SU-DHL-6 (cell line): ENCODE measurements around the gene PCNX4.

ENCODE experiments used
- H2AFZ ChIP-seq: fragments of 200-600 bp; sonication (generic); 2 replicates; pipeline ENCODE4 v1.6.1; 2014; ENCODE audit warnings: low read depth, mild to moderate bottlenecking, moderate library complexity, mixed read lengths, antibody characterized with exemption, low read length; ENCODE audit not compliant: severe bottlenecking
- H3F3A ChIP-seq: fragments of 200-600 bp; shearing (Covaris generic); 2 replicates; pipeline ENCODE4 v1.6.0; 2016; ENCODE audit warnings: antibody characterized with exemption, mild to moderate bottlenecking; ENCODE audit not compliant: insufficient read depth
- H3K27ac ChIP-seq: fragments of 200-600 bp; sonication (generic); 2 replicates; pipeline ENCODE4 v1.5.1; 2016; ENCODE audit warnings: low read depth, mild to moderate bottlenecking, low read length, moderate library complexity, mixed read lengths
- H3K27me3 ChIP-seq: fragments of 200-600 bp; sonication (generic), shearing (Covaris generic); 2 replicates; pipeline ENCODE4 v1.6.0; 2014; ENCODE audit warnings: mild to moderate bottlenecking, low read length
- H3K36me3 ChIP-seq: fragments of 200-600 bp; sonication (generic); 2 replicates; pipeline ENCODE4 v1.6.1; 2014; ENCODE audit warnings: mild to moderate bottlenecking, low read length, mixed read lengths
- H3K4me2 ChIP-seq: fragments of 300-600, 200-600 bp; shearing (Covaris generic), sonication (generic); 2 replicates; pipeline ENCODE4 v1.6.0; 2014; ENCODE audit warnings: low read length, low read depth, mild to moderate bottlenecking; ENCODE audit not compliant: poor library complexity, severe bottlenecking
- H3K4me3 ChIP-seq: fragments of 200-600 bp; sonication (generic); 2 replicates; pipeline ENCODE4 v1.5.1; 2014; ENCODE audit warnings: antibody characterized with exemption, low read length, mild to moderate bottlenecking, mixed read lengths; ENCODE audit not compliant: insufficient read depth, poor library complexity, severe bottlenecking
- H3K79me2 ChIP-seq: fragments of 200-600 bp; sonication (generic); 2 replicates; pipeline ENCODE4 v1.6.1; 2014; ENCODE audit warnings: mild to moderate bottlenecking, low read length, moderate library complexity; ENCODE audit not compliant: insufficient read depth
- H3K9ac ChIP-seq: fragments of 200-600 bp; sonication (generic); 2 replicates; pipeline ENCODE4 v1.7.0; 2014; ENCODE audit warnings: mild to moderate bottlenecking, low read length
- H3K9me2 ChIP-seq: fragments of 200-600 bp; sonication (generic); replicated peaks from 2 replicates; pipeline ENCODE4 v1.6.1; 2014; ENCODE audit warnings: low read length; ENCODE audit not compliant: insufficient read depth
- H3K9me3 ChIP-seq: fragments of 200-600 bp; sonication (generic); 2 replicates; pipeline ENCODE4 v1.6.1; 2014; ENCODE audit warnings: low read length, mixed read lengths; ENCODE audit not compliant: insufficient read depth
- H4K20me1 ChIP-seq: fragments of 200-600 bp; sonication (generic); 2 replicates; pipeline ENCODE4 v1.6.1; 2014; ENCODE audit warnings: low read depth, mild to moderate bottlenecking, antibody characterized with exemption, low read length, moderate library complexity, mixed read lengths
- CTCF ChIP-seq: fragments of 200-600 bp; sonication (generic); IDR thresholded peaks from one replicate; pipeline ENCODE4 v1.5.1; 2017; ENCODE audit warnings: antibody characterized with exemption, mild to moderate bottlenecking, low read length, moderate library complexity; ENCODE audit not compliant: insufficient read depth, poor library complexity, severe bottlenecking
- EZH2phosphoT487 ChIP-seq: fragments of 200-600 bp; sonication (generic), shearing (Covaris generic); conservative IDR thresholded peaks from 2 replicates; pipeline ENCODE4 v1.6.1; 2018; ENCODE audit warnings: mild to moderate bottlenecking, antibody characterized with exemption, low read length, moderate library complexity, mixed read lengths

Gene PCNX4

GRCh38 chr14:60189923-60190840, 98.5 kb downstream of the PCNX4 start:
- Histone ChIP-seq H3K4me3 (no peak overlapping the region), H3K4me2 (no peak overlapping the region), H4K20me1 (no peaks in the 10 kb centered on the region), H3K27ac (no peak overlapping the region), H3K79me2 (no peaks in the 10 kb centered on the region), H2AFZ (no peak overlapping the region), H3K27me3 (no peaks in the 10 kb centered on the region), H3K9ac (no peak overlapping the region), H3K36me3 (no peaks in the 10 kb centered on the region), H3K9me2 (no peaks in the 10 kb centered on the region), H3F3A (no peaks in the 10 kb centered on the region), H3K9me3 (no peaks in the 10 kb centered on the region)
- TF ChIP-seq CTCF, result no peak
- TF ChIP-seq EZH2phosphoT487, result no peak

- no peak overlapping the region for H3K4me2 ChIP-seq
- TF ChIP-seq CTCF (no peak), EZH2phosphoT487 (no peak)
- H3K9ac ChIP-seq, result no peak overlapping the region
- H3K4me3 ChIP-seq, result no peak overlapping the region
- H3K27ac ChIP-seq, result no peak overlapping the region
- no peaks in the 10 kb centered on the region for H3K9me3 ChIP-seq
- H3K36me3 ChIP-seq, result no peaks in the 10 kb centered on the region
- H4K20me1 ChIP-seq, result no peaks in the 10 kb centered on the region
- no peaks in the 10 kb centered on the region for H3F3A ChIP-seq
- H2AFZ ChIP-seq, result no peak overlapping the region
- no peaks in the 10 kb centered on the region for H3K27me3 ChIP-seq
- no peaks in the 10 kb centered on the region for H3K79me2 ChIP-seq
- no peaks in the 10 kb centered on the region for H3K9me2 ChIP-seq
These were observed 103.6 kb downstream of the PCNX4 start for GRCh38 chr14:60195179-60195810.

- TF ChIP-seq EZH2phosphoT487 (no peak), CTCF (no peak)
- H3K9me2 ChIP-seq, result no peaks in the 10 kb centered on the region
- H2AFZ ChIP-seq, result no peak overlapping the region
- no peaks in the 10 kb centered on the region for H3K9me3 ChIP-seq
- H3K4me2 ChIP-seq, result no peak overlapping the region
- H3K79me2 ChIP-seq, result no peaks in the 10 kb centered on the region
- no peaks in the 10 kb centered on the region for H3K27me3 ChIP-seq
- no peaks in the 10 kb centered on the region for H4K20me1 ChIP-seq
- no peaks in the 10 kb centered on the region for H3F3A ChIP-seq
- H3K4me3 ChIP-seq, result no peak overlapping the region
- H3K27ac ChIP-seq, result no peak overlapping the region
- H3K36me3 ChIP-seq, result no peaks in the 10 kb centered on the region
- H3K9ac ChIP-seq, result no peak overlapping the region
These were observed 104.6 kb downstream of the PCNX4 start for GRCh38 chr14:60196291-60196690.
